Thyroid gland (tissue), 4 donors: ENCODE data around the gene FAM20A.

Experiments
- POLR2A ChIP-seq, 2 donors: fragments of 450-650 bp; IDR thresholded peaks; one replicate each; pipeline ENCODE4 v1.6.1; 2017; ENCODE audit warnings: antibody characterized with exemption in 2 of 2, mild to moderate bottlenecking in 2 of 2, moderate library complexity in 1 of 2
- TF ChIP-seq, protein P1 (sequence below), 6 experiments: fragments of 200-600 bp in 3 of 6; fragments of 450-650 bp in 3 of 6; sonication (generic) in 3 of 6; IDR thresholded peaks; one replicate each; pipeline ENCODE4 v1.5.1; 2016 to 2019; ENCODE audit warnings: antibody characterized with exemption in 6 of 6, mild to moderate bottlenecking in 2 of 6, inconsistent platforms in 1 of 6, moderate library complexity in 1 of 6

DNA sequence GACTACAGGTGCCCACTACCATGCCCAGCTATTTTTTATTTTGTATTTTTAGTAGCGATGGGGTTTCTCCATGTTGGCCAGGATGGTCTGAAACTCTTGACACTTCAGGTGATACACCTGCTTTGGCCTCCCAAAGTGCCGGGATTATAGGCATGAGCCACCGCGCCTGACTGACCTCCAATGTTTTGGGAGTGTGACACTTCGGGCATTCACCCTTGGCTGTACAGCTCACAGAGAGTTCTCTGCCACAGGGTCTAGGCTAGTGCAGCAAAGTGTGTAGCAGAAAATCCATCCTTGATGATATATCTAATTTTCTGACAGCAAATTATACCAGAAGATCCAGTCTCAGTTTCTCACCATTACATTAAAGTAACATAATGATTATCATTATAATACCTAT is 14.1 kb downstream of the FAM20A start:
- TF ChIP-seq, protein P1, sequence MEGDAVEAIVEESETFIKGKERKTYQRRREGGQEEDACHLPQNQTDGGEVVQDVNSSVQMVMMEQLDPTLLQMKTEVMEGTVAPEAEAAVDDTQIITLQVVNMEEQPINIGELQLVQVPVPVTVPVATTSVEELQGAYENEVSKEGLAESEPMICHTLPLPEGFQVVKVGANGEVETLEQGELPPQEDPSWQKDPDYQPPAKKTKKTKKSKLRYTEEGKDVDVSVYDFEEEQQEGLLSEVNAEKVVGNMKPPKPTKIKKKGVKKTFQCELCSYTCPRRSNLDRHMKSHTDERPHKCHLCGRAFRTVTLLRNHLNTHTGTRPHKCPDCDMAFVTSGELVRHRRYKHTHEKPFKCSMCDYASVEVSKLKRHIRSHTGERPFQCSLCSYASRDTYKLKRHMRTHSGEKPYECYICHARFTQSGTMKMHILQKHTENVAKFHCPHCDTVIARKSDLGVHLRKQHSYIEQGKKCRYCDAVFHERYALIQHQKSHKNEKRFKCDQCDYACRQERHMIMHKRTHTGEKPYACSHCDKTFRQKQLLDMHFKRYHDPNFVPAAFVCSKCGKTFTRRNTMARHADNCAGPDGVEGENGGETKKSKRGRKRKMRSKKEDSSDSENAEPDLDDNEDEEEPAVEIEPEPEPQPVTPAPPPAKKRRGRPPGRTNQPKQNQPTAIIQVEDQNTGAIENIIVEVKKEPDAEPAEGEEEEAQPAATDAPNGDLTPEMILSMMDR (IDR thresholded peaks at IDR 0.05) = no peak
- no peak for TF ChIP-seq POLR2A (IDR thresholded peaks at IDR 0.05)
